NCI-H526 treated with DMSO at 0.1 percent for 48 hours (cell line): Measurements from ENCODE around the gene KCNAB1.
"Not testable (repeated sequence)": the region's sequence is repeated elsewhere in the genome, so short reads cannot be mapped to it uniquely, and the experiment has no call there.

Experiments
- DNase-seq: peaks from one replicate; lab custom pipeline; 2025; lab: John Stamatoyannopoulos, UW

Gene KCNAB1

DNA sequence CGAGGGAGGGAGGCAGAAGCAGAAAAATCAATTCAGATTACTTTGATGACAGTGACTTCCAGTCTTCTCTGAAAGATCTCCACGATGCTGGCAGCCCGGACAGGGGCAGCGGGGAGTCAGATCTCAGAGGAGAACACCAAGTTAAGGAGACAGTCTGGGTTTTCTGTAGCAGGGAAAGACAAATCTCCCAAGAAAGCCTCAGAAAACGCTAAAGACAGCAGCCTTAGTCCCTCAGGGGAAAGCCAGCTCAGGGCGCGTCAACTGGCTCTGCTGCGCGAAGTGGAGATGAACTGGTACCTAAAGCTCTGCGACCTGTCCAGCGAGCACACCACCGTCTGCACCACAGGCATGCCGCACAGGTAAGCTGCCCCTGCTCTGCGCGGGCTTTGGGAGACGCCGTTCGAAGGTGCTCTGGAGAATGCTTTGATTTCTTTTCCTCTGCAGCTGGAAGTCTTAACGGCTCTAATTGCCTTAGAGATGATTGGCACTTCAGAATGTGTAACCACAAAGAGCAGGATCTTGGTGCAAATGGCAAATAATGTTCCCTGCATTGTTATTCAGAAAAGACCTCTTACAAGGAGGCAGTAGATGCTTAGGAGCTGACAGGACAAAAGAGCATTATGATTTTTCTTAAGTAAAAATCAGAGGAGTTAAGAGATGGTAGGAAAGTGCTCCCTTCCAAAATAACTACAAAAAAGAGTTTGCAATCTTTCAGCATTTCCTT lies at the start of gene KCNAB1:
Gene KCNAB1 (plus strand): TSS at position 51 of the 724 bp plus-strand sequence.
- DNase-seq: no peak

DNA sequence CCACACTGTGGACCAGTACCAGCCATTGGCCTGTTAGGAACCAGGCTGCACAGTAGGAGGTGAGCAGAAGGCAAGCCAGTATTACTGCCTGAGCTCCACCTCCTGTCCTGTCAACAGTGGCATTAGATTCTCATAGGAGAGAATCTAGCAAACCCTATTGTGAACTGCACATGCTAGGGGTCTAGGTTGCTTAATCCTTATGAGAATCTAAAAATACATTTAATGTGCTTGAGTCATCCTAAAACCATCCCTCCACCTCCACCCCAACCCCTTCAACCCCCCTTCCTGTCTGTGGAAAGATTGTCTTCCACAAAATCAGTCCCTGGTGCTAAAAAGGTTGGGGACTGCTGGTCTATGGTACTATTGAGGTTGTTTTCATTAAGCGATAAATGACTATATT lies 49.3 kb upstream of the KCNAB1 start:
- no peak for DNase-seq

DNA sequence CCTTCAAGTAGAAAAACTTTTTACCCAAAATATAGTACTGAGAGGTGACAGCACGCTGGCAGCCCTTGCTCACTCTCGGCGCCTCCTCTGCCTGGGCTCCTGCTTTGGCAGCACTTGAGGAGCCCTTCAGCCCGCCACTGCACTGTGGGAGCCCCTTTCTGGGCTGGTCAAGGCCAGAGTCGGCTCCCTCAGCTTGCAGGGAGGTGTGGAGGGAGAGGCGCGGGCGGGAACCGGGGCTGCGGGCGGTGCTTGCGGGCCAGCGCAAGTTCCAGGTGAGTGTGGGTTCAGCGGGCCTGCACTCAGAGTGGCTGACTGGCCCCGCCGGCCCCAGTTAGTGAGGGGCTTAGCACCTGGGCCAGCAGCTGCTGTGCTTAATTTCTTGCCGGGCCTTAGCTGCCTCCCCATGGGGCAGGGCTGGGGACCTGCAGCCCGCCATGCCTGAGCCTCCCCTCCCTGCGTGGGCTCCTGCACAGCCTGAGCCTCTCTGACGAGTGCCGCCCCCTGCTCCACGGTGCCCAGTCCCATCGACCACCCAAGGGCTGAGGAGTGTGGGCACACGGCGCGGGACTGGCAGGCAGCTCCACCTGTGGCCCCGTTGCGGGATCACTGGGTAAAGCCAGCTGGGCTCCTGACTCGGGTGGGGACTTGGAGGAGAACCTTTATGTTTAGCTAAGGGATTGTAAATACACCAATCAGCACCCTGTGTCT lies 47.3 kb upstream of the KCNAB1 start:
- DNase-seq: not testable (repeated sequence)

DNA sequence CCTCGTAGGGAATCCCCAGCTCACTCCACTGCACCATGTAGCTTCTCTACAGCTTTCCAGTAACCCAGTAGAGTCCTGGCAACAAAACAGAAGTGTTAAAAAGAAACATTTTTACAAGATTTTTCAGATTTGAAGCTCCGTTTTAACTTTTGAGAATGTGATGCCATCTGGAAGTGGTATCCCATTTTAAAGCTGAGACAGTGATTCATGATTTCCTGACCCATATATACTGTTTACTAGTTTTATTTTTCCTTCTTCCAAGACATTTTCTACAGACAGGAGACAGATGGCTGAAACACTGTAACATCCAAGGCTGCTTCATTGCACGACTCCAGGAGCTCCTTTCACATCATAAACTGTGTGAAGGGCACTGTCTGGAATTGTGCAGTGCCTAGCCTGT lies 30.3 kb upstream of the KCNAB1 start:
- no peak for DNase-seq

DNA sequence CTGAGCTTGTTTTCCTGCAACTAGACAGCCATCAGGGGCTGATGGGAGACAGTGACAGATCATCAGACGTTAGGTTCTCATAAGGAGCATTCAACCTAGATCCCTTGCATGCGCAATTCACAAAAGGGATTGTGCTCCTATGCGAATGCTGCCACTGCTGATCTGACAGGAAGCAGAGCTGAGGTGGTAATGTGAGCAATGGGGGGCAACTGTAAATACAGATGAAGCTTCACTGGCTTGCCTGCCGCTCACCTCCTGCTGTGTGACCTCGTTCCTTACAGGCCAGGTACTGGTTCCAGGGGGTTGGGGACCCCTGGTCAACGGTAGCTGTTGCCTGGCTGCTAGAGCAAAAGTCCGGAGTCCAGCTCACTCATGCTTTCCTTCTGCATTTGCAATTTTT lies 26.4 kb upstream of the KCNAB1 start:
- no peak for DNase-seq

DNA sequence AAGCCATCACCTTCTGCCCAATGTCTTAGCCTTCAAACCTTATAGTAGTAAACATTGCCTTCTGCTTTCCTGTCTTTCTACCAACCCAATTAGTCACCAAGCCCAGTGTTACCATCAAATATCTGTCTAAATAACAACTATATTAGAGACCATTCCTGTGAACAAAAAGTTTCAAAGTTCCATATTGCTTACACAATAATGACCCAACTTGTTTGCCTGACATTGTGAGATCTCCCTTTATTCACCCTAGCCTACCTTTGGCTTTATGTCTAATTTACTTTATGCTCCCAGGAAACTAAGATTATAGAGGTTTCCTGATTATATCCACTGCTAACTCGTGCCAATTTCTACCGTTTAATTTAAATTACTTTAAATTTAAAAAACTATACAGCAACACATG lies 26.0 kb upstream of the KCNAB1 start:
- DNase-seq: no peak

DNA sequence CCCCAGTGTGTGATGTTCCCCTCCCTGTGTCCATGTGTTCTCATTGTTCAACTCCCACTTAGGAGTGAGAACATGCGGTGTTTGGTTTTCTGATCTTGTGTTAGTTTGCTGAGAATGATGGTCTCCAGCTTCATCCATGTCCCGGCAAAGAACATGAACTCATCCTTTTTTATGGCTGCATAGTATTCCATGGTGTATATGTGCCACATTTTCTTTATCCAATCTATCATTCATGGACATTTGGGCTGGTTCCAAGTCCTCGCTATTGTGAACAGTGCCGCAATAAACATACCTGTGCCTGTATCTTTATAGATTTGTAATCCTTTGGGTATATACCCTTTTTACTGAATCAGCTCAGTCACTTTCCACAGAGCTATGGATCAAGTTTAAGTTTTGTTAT lies 24.7 kb upstream of the KCNAB1 start:
- DNase-seq: not testable (repeated sequence)

DNA sequence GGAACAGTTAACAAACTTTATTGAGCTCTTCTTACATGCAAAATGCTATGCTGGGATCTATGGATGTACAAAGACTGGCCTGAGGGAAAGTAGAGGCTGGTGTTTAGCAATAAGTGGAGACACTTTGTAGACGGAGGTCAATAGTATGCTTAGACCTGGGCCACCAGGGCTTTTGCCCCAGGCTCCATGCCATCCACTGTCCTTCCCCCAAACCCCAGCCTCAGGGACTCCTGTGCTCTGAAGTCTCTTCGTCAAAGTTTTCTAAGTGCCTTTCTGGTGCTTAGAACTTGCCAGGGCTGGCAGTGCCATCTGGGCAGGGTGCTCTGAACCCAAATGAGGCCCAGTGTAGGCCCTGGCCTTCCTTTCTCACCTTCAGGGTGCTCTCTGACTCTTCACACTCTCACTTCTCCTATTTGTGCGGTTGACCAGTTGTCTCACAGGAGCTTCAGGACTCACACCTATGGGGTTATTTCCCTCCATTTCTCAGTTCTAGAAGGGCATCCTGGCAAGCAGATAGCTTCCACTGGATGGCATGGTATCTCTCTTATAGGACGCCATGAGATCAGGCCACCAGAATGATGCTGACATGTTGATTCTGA lies 21.8 kb upstream of the KCNAB1 start:
- no peak for DNase-seq

DNA sequence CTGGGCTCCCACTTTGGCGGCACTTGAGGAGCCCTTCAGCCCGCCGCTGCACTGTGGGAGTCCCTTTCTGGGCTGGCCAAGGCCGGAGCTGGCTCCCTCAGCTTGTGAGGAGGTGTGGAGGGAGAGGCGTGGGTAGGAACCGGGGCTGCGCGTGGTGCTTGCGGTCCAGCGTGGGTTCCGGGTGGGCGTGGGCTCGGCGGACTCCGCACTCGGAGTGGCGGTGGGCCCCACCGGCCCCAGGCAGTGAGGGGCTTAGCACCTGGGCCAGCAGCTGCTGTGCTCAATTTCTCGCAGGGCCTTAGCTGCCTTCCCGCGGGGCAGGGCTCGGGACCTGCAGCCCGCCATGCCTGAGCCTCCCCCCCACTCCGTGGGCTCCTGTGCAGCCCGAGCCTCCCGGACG lies 21.0 kb upstream of the KCNAB1 start:
- not testable (repeated sequence) for DNase-seq

DNA sequence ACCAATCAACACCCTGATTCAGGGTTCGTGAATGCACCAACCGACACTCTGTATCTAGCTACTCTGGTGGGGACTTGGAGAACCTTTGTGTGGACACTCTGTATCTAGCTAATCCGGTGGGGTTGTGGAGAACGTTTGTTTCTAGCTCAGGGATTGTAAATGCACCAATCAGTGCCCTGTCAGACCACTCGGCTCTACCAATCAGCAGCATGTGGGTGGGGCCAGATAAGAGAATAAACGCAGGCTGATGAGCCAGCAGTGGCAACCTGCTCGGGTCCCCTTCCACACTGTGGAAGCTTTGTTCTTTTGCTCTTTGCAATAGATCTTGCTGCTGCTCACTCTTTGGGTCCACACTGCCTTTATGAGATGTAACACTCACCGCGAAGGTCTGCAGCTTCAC lies 20.4 kb upstream of the KCNAB1 start:
- not testable (repeated sequence) for DNase-seq

DNA sequence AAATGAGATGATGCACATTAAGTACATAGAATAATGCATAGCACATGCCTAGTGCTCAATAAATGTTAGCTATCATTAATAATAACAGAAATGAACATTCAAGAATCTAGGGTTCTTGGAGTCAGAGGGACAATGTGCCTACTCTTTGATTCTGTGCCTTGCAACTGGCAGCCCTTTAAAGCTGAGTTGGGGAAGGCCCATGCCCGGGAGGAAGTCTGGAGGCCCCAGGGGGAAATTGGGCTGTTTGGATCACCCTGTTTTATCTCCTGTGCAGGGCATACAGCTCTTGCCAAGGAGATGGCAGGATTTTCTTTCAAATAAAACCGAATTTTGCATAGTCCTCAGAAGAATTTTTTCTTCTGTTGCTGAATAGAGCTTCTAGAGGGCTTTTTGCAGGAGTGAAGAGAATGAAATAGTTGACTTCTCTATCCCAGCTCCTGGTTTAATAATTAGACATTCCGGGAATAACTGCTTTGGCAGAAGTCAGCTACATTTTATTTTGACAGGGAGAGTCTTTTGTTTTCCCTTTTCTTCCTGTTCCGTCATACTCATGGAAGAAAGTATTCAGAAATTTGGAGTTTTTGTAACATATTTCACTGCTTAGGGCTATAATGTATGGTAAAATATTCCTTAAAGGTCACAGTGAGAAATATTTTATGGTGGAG lies 18.0 kb upstream of the KCNAB1 start:
- no peak for DNase-seq

DNA sequence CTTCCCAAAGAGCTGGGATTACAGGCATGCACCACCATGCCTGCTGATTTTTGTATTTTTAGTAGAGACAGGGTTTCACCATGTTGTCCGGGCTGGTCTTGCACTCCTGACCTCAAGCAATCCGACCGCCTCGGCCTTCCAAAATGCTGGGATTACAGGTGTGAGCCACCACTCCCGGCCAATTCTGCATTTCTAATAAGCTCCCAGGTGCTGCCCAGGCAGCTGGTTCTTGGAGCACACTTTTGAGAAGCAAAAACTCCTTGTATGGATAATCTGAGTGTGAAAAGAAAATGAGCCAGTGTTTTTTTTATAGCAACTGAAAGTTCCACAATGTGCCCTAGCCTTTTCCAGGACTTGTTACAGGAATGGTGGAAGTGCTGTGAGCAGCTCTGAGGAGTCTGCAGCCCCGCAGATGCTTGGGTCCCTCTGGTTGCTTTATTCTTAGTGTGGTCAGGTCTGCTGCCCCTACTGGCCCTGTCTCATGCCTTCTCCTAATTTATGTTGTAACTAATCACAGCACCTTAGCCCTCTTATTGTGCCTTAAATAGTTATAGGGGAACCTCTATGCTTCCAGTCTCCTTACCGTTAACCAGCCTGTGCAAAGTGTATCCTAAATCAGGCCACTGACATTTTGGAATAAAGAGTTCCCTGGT lies 13.5 kb upstream of the KCNAB1 start:
- no peak for DNase-seq

DNA sequence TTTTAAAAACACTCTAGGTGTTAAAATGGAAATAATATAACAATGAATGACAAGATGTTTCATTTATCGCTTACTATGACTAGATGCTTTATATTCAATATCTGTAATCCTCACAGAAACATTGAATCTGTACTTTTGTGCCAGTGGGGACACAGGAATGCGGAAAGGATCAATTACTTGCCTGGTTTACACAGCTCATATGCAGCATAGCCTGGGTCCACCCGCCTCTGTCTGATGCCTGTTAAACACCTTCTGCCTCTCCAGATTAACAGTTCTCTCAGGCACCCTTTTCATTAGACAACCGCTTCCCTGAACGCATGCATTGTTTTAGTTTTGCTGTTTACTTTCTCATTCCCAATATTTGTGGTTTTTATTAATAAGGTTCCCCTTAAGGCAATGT lies 12.9 kb upstream of the KCNAB1 start:
- DNase-seq: no peak

DNA sequence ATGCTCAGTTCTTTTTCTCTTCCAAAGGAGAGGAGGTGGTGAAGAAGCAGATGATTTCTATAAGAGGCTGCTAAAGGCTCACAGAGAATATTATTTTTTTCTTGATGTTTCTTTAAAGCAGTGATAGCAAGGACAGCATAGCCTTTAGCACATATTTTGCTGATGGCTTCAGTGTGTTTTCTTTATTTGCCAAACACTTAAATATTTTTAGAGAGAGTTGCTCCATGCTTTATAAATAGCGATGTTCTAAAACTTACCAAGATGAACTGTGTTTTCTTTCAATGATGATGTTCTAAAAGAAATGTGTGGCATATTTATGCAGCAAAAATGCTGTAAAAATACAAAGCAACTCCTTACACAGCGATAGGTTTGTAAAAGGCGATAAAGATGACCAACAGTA lies 11.8 kb upstream of the KCNAB1 start:
- DNase-seq: no peak

DNA sequence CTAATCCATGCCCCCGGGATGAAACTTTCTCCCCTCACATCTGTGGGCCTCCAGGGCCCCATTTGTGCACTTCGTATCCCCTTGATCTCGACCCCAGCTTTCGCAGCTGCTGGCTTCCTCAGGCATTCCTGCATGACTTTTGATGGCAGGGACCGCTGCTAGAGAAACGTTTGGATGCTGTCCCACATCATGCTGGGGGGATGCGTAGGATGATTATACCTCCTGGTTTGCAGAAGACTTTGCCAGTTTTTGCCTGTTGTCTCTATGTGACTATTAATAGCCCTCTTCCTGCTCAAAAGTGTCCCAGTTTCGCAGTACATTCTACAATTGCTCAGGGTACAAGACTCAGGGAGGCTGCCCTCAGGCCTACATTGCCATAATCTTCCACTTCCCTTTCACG lies 10.4 kb upstream of the KCNAB1 start:
- no peak for DNase-seq

DNA sequence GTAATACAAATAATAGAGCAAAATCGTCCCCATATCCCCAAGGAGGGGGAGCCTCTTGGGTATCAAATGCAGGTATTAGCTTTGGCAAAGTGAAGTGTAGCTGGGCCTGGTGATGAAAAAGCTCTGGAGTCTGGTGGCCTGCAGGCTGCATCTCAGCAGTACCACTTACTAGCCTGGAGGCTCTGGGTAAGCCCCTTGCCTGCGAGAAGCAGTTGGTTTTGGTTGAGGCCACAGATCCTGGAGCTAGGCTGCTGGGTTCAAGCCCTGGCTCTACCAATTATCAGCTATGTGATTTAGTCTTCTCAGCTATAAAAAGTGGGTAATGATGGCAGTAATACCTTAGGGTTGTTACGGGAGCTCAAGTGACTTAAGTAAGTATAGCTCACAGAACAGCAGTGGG lies 6.1 kb downstream of the KCNAB1 start:
- no peak for DNase-seq

DNA sequence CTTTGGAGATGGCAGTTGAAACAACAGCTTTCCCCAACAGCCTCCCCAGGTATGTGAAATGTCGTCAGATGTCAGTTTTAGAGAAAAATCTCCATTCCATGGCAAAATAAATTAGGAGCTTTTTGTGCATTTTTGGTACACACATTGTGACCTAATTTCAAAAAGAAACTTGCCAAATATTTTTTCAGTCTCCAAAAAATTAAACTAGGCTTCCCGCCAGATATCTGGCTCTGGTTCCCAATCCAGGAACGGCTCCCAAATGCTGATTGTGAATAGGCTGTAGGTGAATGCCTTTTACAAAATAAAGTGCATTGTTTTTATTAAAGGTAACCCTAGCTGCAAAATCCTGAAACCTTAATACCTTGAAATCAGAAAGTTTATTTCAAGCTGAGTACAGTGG lies 10.9 kb downstream of the KCNAB1 start:
- DNase-seq: no peak

DNA sequence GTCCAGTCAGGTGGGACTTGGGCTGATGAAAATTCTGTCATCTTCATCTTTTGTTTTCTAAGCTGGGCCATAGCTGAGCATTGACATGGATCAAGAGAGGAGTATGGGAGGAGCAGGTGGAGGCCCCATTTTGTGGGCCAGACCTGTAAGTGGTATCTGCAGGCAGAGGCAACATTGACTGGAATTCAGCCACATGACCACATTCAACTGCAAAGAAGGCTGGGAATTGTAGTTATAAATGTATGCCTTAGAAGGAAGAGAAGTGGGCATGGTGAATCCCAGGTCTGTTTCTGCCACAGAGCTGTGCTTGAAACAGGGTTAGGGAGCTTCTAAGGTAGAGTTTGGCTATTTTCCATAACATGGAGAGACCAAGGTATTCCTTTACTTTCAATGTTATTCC lies 11.4 kb downstream of the KCNAB1 start:
- no peak for DNase-seq

DNA sequence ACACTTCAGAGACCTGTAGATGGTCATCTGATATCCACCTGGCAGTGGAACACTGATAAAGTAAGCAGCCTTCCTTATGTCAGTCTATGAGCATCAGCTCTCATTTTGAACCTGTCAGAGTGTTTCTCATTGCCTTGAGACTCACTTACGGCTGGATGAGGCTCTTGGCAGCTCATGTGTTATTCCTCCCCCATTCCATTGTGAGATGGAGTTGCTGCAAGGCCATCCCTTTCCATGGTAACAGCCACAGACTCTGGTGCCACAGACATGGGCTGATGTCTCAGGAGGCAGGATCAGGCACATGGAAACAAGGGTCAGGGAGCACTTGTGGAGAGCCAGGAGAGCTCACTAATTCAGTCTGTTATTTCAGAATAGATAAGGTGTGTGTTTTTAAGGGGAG lies 11.9 kb downstream of the KCNAB1 start:
- DNase-seq: no peak

DNA sequence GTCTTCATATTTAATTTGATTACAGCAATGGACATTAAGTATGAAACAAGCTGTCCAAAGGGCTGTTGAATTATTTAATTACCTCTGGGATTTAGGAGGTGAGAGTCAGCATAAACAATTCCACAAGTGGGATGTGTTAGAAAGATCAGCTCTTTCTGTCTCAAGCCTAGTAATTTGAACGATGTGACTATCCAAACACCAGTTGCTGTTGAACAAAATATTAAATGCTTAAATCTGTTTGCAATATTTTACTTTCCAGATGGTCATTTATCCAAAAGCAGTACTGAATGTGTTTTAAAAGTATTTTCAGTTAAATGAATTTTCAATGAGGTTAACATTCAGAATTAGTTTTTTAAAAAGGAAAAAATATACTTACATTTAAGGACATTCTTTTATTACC lies 12.7 kb downstream of the KCNAB1 start:
- DNase-seq: no peak

DNA sequence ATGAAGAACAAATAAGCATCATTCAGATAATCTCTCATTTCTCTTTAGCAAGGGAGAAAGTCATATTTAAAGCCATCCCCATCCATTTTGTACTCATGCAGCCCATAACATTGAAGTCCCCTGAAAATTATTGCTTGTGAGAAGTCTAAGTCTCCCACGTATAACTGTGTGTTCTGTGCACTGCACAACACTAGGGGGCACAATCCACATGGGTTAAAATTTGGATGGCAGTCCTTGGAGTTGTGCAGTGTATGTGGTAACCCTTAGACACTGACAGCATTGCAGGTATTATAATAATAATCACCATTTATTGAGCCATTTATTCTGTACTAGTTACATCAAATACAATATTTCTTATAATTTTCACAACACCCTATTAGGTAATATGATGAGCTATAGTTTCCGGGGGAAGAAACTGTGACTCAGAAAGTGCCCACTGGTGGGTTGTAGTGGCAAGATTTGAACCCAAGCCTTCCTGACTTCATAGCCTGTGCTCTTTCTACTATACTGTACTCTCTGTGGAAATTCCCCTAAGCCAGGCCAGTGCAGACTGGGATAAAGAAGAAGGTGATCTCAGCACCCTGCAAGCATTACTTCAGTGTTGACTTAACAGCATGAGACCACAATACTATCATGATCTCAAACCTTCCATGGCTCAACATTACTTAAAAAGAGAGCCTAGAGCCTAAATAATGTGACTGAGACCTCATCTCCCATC lies 15.7 kb downstream of the KCNAB1 start:
- DNase-seq: no peak

DNA sequence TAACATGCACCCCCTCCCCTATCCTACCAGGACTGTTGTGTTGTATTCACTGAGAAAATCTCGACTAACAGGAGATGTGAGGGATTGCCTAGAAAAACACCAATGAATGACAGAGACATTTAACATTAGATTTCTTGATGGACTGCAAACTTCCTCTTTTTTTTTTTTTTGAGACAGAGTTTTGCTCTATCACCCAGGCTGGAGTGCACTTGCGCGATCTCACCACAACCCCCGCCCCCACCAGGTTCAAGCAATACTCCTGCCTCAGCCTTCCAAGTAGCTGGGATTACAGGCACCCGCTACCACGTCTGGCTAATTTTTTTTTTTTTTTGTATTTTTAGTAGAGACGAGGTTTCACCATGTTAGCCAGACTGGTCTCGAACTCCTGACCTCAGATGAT lies 17.0 kb downstream of the KCNAB1 start:
- not testable (repeated sequence) for DNase-seq
